GM08714 (cell line): Measurements from ENCODE around the gene KRTAP29-1.

Experiments
- H3K4me3 ChIP-seq: fragments of 200-500 bp; sonication (Bioruptor generic); 2 replicates; pipeline ENCODE4 v1.5.1; 2014; ENCODE audit warnings: mild to moderate bottlenecking, low read length, inconsistent platforms
- ZNF274 ChIP-seq: IDR thresholded peaks from 2 replicates; pipeline ENCODE4 v1.6.1; 2012; ENCODE audit warnings: mild to moderate bottlenecking, low read depth, low read length

Gene KRTAP29-1

GRCh38 chr17:41334385-41335305 is 32.0 kb upstream of the KRTAP29-1 start:
- no peak for TF ChIP-seq ZNF274
- no peak overlapping the region for H3K4me3 ChIP-seq

GRCh38 chr17:41333836-41334235 is 31.2 kb upstream of the KRTAP29-1 start:
- H3K4me3 ChIP-seq: no peak overlapping the region
- TF ChIP-seq ZNF274: no peak

GRCh38 chr17:41333098-41333497 is 30.4 kb upstream of the KRTAP29-1 start:
- no peak for TF ChIP-seq ZNF274
- H3K4me3 ChIP-seq: no peak overlapping the region

- no peak overlapping the region for H3K4me3 ChIP-seq
- no peak for TF ChIP-seq ZNF274
Observed at GRCh38 chr17:41332239-41332638, 29.6 kb upstream of the KRTAP29-1 start.

GRCh38 chr17:41331606-41332005 is 29.0 kb upstream of the KRTAP29-1 start:
- no peak overlapping the region for H3K4me3 ChIP-seq
- TF ChIP-seq ZNF274: no peak

- TF ChIP-seq ZNF274: no peak
- no peak overlapping the region for H3K4me3 ChIP-seq
Observed at GRCh38 chr17:41329279-41329948, 26.8 kb upstream of the KRTAP29-1 start.

- H3K4me3 ChIP-seq: no peak overlapping the region
- no peak for TF ChIP-seq ZNF274
Observed at GRCh38 chr17:41328207-41328606, 25.6 kb upstream of the KRTAP29-1 start.

GRCh38 chr17:41327411-41328120 is 24.9 kb upstream of the KRTAP29-1 start:
- no peak overlapping the region for H3K4me3 ChIP-seq
- no peak for TF ChIP-seq ZNF274

GRCh38 chr17:41326173-41327145 is 23.8 kb upstream of the KRTAP29-1 start:
- TF ChIP-seq ZNF274: no peak
- H3K4me3 ChIP-seq: no peak overlapping the region

GRCh38 chr17:41325611-41326010 is 23.0 kb upstream of the KRTAP29-1 start:
- TF ChIP-seq ZNF274: no peak
- H3K4me3 ChIP-seq: no peak overlapping the region

- TF ChIP-seq ZNF274: no peak
- H3K4me3 ChIP-seq: no peak overlapping the region
Observed at GRCh38 chr17:41325126-41325525, 22.5 kb upstream of the KRTAP29-1 start.

- H3K4me3 ChIP-seq: no peak overlapping the region
- no peak for TF ChIP-seq ZNF274
Observed at GRCh38 chr17:41324180-41325075, 21.8 kb upstream of the KRTAP29-1 start.
